Measurements from ENCODE around the gene AQP1.

AQP1 gene

GRCh38 chr7:30867483-30867882 lies 44.2 kb upstream of the AQP1 start:
- TF ChIP-seq CTCF (IDR thresholded peaks at IDR 0.05; ENCODE audit: insufficient read depth, low read depth, low read length, missing control alignments): no peak
- no peak overlapping the region for H3K4me3 ChIP-seq (ENCODE audit: low read length)
- no peak for DNase-seq (ENCODE audit: low read depth)

- DNase-seq (ENCODE audit: low read depth): no peak
- TF ChIP-seq CTCF (IDR thresholded peaks at IDR 0.05; ENCODE audit: insufficient read depth, low read depth, low read length, missing control alignments): no peak
- no peak overlapping the region for H3K4me3 ChIP-seq (ENCODE audit: low read length)
Measured at GRCh38 chr7:30869794-30870611, 41.6 kb upstream of the AQP1 start.

- no peak for DNase-seq (ENCODE audit: low read depth)
- H3K4me3 ChIP-seq (ENCODE audit: low read length): no peak overlapping the region
- TF ChIP-seq CTCF (IDR thresholded peaks at IDR 0.05; ENCODE audit: insufficient read depth, low read depth, low read length, missing control alignments): no peak
Measured at GRCh38 chr7:30870821-30871518, 40.7 kb upstream of the AQP1 start.

- TF ChIP-seq CTCF (IDR thresholded peaks at IDR 0.05; ENCODE audit: insufficient read depth, low read depth, low read length, missing control alignments): no peak
- no peak for DNase-seq (ENCODE audit: low read depth)
Measured at GRCh38 chr7:30871655-30872054, 40.0 kb upstream of the AQP1 start.

GRCh38 chr7:30873207-30873606 lies 38.4 kb upstream of the AQP1 start:
- DNase-seq (ENCODE audit: low read depth): no peak
- no peak for TF ChIP-seq CTCF (IDR thresholded peaks at IDR 0.05; ENCODE audit: insufficient read depth, low read depth, low read length, missing control alignments)
- H3K4me3 ChIP-seq (ENCODE audit: low read length): no peak overlapping the region

More at GRCh38 chr7:30871655-30872054, 40.0 kb upstream of the AQP1 start:
- H3K4me3 ChIP-seq (ENCODE audit: low read length): no peak overlapping the region

GRCh38 chr7:30873656-30874055 lies 38.0 kb upstream of the AQP1 start:
- DNase-seq (ENCODE audit: low read depth): no peak
- H3K4me3 ChIP-seq (ENCODE audit: low read length): no peak overlapping the region
- TF ChIP-seq CTCF (IDR thresholded peaks at IDR 0.05; ENCODE audit: insufficient read depth, low read depth, low read length, missing control alignments): no peak
